WI38 (cell line): ENCODE measurements around the gene TSHZ3.
A peak's percentile ranks its signal among the peaks of the same experiment; 100 is the strongest.

Experiments used
- H3K4me3 ChIP-seq: 2 replicates; pipeline ENCODE4 v1.5.1; 2011; ENCODE audit warnings: low read depth, mild to moderate bottlenecking, control low read depth, low read length
- CTCF ChIP-seq: IDR thresholded peaks from 2 replicates; pipeline ENCODE4 v1.5.1; 2012; ENCODE audit warnings: low read depth, mild to moderate bottlenecking, control low read depth, low read length

Gene TSHZ3

GRCh38 chr19:31349160-31349881 is at the start of gene TSHZ3:
TSS of gene TSHZ3 (minus strand) at chr19:31349436. CDS start at chr19:31349219, 217 bp downstream.
- H3K4me3 ChIP-seq, result peak within 1 kb of the TSS; percentile 87
- no peak for TF ChIP-seq CTCF

GRCh38 chr19:31397308-31397707 is 48.1 kb upstream of the TSHZ3 start:
- no peak for TF ChIP-seq CTCF

GRCh38 chr19:31392464-31392863 is 43.2 kb upstream of the TSHZ3 start:
- no peak for TF ChIP-seq CTCF
- H3K4me3 ChIP-seq, result no peak overlapping the region

More at GRCh38 chr19:31397308-31397707, 48.1 kb upstream of the TSHZ3 start:
- H3K4me3 ChIP-seq, result no peak overlapping the region

GRCh38 chr19:31391518-31391917 is 42.3 kb upstream of the TSHZ3 start:
- H3K4me3 ChIP-seq, result no peak overlapping the region
- TF ChIP-seq CTCF, result no peak

- H3K4me3 ChIP-seq, result no peak overlapping the region
These were observed 41.5 kb upstream of the TSHZ3 start for GRCh38 chr19:31390711-31391110.

GRCh38 chr19:31389874-31390273 is 40.6 kb upstream of the TSHZ3 start:
- TF ChIP-seq CTCF, result no peak
- no peak overlapping the region for H3K4me3 ChIP-seq

More at GRCh38 chr19:31390711-31391110, 41.5 kb upstream of the TSHZ3 start:
- TF ChIP-seq CTCF, result no peak

- no peak overlapping the region for H3K4me3 ChIP-seq
- no peak for TF ChIP-seq CTCF
These were observed 38.6 kb upstream of the TSHZ3 start for GRCh38 chr19:31387717-31388301.
